Colon (tissue), 2 donors: ENCODE results near the gene PPARD.
"Not testable (repeated sequence)": the region's sequence is repeated elsewhere in the genome, so short reads cannot be mapped to it uniquely, and the experiment has no call there.

ENCODE experiments used
- FAIRE-seq: peaks from 2 replicates; lab custom pipeline; 2012; peaks lifted over from hg19 to GRCh38; lab: Jason Lieb, UNC
- donor health status: control.
- donor health status: control.

PPARD gene

DNA sequence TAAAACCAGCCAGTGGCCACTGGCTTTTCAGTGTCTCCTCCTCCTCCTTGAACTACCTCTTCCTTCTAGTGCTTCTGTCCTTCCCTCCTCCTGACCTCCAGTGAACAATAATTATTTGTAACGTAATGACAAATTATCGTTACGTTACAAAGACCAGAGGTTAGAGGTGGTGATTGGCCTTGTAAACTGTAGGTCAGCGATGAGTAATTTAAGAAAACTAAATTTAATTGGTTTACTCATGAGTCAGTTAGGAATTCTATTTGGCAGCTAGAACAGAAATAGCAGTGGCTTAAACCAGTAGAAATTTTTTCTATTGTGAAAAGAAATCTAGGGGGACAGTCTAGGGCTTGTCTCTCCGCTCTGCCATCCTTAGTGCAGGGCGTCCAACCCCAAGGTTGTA is 38.8 kb downstream of the PPARD start:
- FAIRE-seq, result no peak

DNA sequence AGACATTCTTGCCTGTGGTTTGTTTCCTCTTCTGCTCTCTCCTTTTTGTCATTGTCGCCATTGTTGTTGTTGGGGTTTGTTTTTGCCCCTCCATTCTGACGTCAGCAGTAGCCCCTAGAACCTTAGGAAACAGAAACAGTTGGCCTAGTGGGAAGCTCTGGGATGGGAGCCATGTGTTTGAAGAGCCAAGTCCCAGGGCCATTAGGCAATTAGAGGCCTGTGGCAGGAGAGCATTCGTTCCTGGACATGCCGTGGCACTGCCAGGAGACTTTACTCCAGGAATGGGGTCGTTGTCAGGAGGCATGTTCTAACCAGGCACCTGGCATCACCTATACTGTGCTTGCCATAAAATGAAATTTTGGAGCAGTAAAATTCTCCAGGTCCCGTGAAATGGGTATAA is 39.7 kb downstream of the PPARD start:
- FAIRE-seq, result no peak

DNA sequence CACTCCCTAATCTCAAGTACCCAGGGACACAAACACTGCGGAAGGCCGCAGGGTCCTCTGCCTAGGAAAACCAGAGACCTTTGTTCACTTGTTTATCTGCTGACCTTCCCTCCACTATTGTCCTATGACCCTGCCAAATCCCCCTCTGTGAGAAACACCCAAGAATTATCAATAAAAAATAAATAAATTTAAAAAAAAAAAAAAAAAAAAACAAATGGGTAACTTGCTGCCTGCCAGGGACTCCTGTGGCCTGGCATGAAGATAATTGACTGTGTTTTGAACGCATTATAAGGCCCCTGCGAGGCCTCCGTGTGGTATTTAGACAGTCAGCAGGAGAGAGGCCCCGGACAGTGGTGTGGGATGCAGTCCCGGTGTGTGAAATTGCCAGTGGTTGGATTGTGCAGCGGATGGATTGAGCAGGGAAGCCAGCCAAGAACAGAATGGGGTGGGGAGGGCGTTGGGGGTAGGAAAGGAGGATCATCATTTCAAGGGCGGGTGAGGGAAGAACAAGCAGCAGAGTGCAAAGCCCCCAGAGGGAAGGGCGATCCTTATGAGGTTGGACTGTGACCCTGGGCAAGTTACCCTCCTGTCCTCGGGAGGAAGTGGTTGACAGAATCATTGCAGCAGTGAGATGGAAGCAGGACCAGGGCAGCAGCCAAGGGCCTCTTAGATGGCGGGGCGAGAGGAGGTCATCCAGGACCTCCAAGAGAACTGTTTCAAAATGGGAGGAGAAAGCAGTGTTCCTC is 43.3 kb downstream of the PPARD start:
- no peak for FAIRE-seq

DNA sequence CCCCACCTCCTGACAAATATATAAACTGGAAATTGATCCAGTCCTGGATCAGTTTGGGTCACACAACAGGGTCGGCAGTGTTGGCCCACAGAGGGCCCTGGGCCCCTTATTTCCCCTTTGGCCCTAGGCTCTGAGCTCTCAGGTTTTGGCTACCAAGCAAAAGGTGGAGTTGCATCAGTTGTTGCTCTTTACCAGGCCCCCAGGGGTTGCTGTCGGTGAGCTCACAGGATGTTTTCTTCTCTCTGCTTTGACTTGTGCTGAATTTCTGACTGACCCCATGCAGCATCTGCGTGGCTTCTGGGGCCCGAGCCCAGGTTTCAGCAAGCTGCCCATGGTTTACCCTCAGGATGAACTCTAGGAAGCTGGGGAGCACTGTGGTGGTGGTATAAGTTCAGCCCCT is 44.6 kb downstream of the PPARD start:
- no peak for FAIRE-seq

DNA sequence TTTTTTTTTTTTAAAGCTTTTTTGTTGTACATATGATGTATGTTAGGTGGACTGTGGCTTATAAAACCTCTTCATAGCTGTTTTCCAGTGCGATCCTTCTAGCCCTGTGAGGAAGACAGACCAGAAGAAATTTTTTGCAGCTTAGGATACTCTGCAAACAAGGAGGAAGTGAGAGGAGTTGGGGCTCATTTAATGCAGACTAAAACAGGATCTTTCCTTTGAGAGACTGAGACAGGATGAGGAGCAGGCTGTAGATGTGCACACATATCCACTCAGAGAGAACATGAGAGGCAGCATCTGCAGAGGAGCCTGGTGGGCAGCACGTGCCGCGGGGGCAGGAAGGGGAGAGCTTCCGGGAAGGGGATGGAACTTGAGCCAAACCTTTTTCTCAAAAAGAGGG is 45.7 kb downstream of the PPARD start:
- FAIRE-seq, result no peak

DNA sequence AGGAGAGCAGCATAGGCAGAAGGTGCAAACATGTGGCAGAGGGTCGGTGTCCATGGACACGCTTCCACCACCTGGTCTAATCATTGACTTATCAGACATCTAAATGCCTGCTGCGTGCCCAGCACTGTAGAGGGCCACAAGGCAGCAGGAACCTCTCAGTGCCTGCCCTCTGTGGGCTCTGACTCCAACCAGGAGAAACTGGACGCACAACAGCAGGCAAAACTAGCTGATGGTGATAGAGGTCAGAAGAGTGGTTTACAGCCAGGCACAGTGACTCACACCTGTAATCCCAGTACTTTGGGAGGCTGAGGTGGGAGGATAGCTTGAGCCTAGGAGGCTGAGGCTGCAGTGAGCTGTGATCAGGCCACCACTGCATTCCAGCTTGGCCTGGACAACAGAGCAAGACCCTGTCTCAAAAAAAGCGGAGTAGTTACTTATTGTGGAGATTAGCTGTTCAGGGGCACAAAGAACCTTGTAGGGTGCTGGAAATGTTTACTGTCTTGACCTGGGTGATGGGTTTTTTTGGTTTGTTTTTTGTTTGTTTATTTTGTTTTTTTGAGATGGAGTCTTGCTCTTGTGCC is 46.5 kb downstream of the PPARD start:
- FAIRE-seq, result no peak

DNA sequence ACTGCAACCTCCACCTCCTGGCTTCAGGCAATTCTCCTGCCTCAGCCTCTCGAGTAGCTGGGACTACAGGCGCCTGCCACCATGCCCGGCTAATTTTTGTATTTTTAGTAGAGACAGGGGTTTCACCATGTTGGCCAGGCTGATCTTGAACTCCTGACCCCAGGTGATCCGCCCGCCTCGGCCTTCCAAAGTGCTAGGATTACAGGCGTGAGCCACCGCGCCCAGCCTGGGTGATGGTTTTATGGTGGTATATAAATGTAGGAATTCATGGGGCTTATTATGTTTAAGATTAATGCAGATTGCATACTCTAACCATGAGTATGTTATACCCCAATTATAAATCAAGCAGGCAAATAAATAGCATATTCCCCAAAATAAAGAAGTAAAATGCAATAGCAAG is 47.0 kb downstream of the PPARD start:
- not testable (repeated sequence) for FAIRE-seq

DNA sequence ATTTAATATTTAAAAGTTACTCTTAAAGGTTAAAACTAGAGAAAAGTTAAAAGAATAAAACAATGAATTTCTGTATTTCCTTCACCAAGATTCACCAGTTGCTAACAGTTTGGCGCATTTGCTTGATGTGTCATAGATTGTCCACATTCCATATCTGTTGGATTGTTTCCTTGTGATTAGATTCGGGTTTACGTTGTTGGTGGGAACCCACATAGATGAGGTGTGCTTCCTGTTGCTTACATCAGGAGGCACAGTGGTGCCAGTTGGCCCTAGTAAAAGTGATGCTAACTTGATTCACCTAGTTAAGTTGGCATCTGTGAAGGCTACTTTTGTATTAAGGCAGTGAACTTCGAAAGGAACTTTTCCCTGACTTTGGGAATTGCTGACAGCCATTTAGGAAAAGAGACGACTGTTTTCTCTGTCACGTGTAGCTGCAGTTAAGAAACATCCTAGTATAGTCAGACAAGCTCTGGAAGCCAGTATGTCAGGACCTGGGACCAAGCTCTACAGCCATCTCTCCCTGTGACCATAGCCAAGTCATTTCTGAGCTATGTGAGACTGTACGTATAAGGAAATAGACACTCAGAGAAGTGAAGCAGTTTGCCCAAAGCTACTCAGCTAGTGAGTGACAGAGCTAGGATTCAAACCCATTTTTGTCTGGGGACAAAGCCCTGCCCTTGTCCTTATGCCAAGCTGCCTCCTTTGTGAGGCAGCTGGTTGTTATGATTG is 49.0 kb downstream of the PPARD start:
- FAIRE-seq, result no peak

DNA sequence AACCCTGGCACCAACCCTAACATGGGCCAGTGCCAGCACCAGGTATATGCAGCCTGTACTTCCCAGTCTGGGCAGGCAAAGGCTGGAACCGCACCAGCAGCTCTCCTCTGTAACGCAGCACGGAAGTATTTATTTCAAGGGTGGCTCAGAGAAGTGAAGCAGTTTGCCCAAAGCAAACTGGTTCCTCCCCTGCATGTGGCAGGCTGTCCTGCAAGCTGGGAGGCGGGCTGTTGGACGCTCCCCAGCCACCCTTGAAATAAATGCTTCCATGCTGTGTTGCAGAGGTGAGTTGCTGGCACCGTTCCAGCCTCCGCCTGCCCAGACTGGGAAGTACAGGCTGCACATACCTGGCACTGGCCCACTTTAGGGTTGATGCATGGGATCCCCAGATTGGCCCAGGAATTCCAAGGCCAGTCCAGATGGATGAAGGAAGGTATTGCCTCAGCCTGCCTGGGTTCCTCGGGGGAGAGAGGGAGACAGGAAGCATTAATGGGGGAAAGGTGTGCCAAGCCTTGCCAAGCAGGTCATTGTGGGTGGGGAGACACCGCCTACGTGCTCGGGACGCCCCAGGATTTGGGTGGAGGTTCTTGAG is 49.8 kb downstream of the PPARD start:
- no peak for FAIRE-seq

DNA sequence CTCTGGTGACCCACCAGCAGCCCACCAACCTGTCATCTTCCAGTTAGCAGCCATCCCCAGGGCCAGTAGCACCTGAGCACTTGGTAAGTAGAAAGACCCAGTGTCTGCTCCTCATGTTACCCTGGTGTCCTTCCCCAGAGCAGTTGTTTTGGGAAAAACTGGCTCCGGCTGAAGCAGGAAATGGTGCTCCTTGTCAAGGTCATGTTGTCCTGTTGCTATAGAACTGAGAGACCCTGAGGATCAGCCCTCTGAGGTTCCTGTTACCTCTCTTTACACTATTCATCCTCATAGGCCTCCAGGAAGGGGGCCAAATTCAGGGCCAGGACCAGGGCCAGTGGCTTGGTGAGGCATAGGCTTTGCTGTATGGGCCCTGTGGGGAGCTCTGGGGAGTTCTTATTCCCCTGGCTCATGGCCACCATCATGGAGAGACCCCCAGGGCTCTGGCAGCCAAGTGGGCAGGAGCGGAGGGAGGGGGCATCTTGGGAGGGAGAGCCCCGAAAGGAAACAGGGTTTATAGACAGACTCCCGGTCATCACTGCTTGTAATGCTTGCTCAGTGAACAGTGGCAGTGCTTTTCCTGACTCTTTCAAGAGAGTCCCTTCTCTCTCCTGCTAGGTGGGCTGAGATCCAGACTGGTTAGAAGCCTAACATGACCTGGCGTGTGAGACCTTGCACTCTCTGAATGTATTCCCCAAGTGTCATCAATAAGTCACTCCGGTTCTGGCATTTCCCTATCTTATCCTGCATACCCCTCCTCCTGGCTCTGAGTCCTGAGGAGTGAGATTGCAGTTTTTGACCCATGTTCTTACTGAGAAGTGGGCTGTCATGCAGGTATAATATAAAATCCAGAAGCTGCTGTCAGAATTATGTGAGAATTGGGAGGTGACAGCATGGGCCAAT is 50.7 kb downstream of the PPARD start:
- no peak for FAIRE-seq

DNA sequence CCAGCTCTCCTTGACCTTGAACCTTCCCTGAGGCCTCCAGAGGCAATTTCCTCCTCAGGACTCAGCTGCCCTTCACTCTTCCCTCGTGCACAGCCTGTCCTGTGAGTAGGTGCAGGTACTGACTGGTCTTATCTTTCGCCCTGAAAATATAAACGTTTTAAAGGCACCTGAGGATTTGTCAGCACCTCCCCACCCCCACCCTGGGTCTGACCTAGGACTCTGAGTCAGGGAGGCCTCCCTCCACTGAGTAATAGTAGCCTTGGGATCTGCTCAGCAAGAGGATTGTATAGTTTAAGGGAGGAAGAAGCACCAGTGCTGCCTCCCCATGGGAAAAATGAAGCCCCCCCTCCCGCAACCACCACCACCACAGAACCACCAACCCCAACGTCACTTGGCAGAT is 54.6 kb downstream of the PPARD start:
- no peak for FAIRE-seq

DNA sequence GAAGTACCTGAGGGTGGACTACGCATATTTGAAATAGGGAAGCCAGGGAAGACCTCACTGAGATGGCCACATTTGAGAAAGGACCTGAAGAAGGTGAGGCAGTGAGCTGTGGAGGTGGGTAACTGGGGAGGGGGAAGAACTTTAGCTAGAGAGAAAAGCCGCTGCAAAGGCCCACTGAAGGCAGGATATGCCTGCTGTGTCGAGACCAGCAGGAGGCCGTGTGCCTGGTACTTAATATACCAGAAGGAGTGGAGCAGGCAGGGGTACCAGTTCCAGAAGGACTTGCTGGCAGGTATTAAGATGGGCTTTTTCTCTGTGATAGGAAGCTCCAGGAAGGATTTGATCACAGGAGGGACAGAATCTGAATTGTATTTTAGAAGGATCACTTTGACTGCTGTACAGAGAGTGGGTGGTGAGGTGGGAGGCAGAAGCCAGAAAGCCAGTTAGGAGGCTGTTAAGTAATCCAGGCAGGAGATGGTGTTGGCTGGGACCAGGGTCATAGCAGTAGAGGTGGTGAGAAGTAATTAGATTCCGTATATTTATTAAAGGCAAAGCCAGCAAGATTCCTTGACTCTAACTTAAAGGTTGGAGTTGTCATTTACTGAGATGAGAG is 55.6 kb downstream of the PPARD start:
- no peak for FAIRE-seq

DNA sequence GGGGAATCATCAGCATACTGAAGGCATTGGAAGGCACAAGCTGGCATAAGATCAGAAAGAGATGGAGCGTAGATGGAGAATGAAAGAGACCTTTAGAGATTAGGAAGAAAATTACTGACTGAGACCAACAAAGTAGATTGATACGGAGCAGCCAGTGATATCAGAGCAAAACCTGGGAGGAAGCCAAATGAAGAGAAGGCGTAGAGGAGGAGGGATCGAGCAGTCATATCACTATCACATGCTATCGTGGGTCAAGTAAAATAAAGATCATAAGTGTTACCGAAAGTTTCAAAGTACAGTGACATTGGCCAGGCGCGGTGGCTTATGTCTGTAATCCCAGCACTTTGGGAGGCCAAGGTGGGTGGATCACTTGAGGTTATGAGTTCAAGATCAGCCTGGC is 56.2 kb downstream of the PPARD start:
- no peak for FAIRE-seq

DNA sequence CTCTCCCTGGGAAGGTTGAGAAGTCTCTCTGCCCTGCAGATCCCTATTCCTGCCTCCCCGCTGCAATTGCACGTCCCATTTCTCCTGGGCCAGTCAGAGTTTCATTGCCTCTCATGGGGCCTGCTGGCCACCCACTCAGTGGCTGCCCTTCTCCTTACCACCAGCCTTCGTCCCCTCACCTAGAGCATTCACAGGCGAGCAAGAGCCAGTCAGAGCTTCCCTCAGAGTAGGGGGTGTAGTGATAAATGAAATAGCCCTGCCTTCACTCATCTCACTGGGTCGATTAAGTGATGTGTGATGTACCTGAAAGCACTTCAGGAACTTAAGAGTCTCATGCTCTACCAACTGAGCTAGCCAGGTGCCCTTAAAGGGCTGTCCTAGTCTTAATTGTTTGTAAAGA is 57.8 kb downstream of the PPARD start:
- FAIRE-seq, result no peak

DNA sequence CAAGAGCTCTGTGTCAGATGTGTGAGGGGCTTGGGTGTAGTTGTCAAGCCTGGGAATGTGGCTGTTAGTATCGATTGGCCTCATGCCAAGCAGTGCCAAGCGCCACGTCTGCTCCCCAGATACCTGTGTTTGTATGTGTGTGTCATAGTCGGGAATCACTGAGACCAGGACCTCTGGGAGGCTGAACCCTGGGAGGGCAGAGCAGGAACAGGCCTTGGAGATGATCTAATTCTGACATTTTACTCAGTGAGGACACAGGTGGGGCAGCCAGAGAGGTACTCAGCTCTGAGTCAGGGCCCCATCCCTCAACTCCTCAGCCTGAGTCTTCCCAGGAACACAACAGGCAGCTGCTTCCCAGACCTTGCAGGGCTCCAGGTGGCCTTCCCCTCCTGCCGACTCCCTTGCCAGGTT is 58.5 kb downstream of the PPARD start:
- no peak for FAIRE-seq

DNA sequence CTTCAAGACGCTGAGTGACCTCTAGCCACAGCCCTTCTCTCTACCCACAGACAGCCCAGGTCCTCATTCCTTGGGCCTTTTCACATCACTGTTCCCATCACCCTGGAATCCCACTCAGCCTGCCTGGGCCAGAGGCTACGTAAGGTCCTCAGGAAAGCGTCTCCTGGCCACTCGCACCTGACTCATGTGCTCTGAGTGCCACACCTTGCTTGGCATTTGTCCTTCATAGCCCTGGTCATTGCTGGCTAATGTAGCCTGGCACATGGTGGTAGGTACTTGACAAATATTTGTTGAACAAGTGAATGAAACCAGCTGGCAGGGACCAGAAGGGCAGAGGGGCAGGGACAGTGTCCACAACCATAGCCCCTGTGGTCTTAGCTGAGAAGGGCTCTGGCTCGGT is 59.2 kb downstream of the PPARD start:
- FAIRE-seq, result no peak

DNA sequence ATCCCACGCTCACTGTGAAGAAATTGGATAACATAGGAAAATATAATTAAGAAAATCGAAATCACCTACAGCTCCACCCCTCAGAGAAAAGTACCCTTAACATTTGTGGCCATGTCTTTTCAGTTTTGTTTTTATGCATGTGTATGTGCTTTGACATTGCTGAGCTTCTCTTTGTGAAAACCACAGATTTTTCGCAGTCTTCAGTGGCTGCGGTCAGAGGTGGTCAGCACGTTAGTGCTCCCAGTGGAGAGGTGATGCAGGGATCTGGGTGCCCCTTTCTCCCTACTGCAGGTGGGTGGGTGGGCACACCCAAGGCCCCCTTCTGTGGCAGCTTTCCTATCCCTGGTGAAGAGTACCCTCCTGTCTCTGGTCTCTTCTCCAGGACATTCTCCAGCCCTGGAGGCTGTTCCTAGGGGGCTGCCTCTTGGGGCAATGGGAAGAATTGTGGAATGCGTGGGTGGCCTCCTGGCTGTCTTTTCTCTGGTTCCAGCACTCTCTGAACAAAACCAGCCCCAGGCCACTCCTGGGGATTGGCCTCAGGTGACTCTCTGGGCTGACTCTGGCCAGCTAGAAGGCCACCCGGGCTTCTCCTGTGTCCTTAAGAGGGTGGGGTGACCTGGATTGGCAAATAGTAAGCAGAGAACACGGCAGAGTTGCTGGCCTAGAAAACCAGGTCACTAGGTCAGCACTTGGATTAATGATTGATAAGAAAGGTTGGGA is 59.9 kb downstream of the PPARD start:
- no peak for FAIRE-seq

DNA sequence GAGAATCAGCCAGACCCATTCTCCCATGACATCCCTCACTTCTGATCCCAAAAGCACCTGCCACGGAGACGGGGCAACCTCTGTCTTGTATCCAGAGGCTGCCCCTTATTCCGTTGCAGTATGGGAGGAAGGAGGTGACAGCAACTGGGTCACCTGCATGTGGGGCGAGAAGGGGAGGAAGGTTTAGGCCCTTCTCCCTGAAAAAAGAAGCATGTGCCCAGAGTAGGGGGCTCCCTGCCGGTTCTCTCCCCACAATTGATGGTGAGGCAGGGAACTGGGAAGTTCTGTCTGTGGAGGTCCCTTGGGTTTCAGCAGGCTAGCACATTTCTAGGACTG is 60.5 kb downstream of the PPARD start:
- FAIRE-seq, result no peak

DNA sequence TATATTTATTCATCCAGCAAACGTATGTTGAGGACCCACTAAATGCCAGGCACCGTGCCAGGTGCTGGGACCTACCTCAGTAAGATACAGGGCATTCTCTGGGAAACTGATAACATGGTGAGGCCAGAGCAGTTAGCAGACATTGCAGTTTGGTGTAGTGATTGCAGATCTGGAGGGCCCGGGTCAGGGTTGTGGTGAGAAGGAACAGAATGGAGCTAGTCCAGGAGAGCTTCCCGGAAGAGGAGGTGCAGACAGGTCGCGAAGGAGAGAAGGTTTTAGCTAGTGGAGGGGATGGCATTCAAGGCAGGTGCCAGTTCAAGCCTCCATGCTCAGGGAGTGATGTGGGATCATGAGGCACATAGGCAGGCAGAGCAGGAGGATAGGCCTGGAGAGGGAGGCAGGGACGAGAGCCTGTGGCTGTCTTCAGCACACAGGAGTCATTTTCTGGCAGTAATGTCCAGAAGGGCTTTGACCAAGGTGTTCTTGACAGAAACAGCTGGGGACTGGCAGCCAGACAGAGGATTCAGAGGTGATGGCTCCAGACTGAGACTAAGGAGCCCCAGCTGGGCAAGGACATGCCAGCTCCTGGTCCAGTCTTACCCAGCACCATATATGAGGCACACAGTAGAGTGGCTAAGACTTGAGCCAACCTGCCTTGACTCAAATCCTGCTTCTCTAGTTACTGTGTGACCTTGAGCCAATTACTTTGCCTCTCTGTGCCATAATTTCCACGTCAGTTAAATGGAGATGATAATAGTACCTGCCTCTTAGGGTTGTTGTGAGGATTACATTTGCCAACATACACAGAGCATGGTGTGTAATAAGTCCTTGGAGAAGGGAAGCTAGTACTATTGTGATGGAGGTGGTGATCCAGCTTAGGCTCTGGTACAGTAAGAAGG is 61.4 kb downstream of the PPARD start:
- no peak for FAIRE-seq
